Activated CD4-positive, alpha-beta memory T cell treated with anti-CD3 and anti-CD28 coated beads for 36 hours (primary cell): ENCODE data around the gene CKAP5. TPM values are rescaled to one million over a fixed set of nuclear protein-coding genes. Genes with fewer than 3 reads are reported as not detected.

Experiments used
- CTCF ChIA-PET: fragments of 350-600 bp; sonication (Branson Sonifier 250); formaldehyde crosslinking; loops from one replicate; lab custom pipeline; 2021; ENCODE audit warnings: antibody characterized with exemption, inconsistent platforms; lab: Charles Lee
- POLR2A ChIA-PET: fragments of 350-600 bp; sonication (Branson Sonifier 250); formaldehyde crosslinking; loops from one replicate; lab custom pipeline; 2021; ENCODE audit warnings: antibody characterized with exemption; lab: Charles Lee
- DNase-seq: peaks from one replicate; pipeline ENCODE4 v3.0.0-alpha.2; 2020
- H3K27ac Mint-ChIP-seq: one replicate; pipeline ENCODE4 v1.8.0; 2021; ENCODE audit warnings: mixed read lengths
- H3K27me3 Mint-ChIP-seq: one replicate; pipeline ENCODE4 v1.8.0; 2021; ENCODE audit warnings: mixed read lengths
- H3K36me3 Mint-ChIP-seq: one replicate; pipeline ENCODE4 v1.8.0; 2021; ENCODE audit warnings: mixed read lengths
- H3K4me1 Mint-ChIP-seq: one replicate; pipeline ENCODE4 v1.8.0; 2021; ENCODE audit warnings: low read depth, mixed read lengths
- H3K4me3 Mint-ChIP-seq: one replicate; pipeline ENCODE4 v1.8.0; 2021; ENCODE audit warnings: mild to moderate bottlenecking, mixed read lengths
- H3K9me3 Mint-ChIP-seq: one replicate; pipeline ENCODE4 v1.8.0; 2021; ENCODE audit warnings: mixed read lengths
- intact Hi-C: fragments of 100-400 bp; cut with micrococcal nuclease; formaldehyde crosslinking; loops from one replicate; pipeline ENCODE4 v1.15.1; 2023
- total RNA-seq, 2 experiments: library from RNA; stranded (reverse); gene quantifications; one replicate each; pipeline ENCODE4 v1.2.3, GENCODE V29; 2021

Gene CKAP5
- total RNA-seq, 2 experiments from 2014 or later, result 174 TPM

- ChIA-PET CTCF (interaction anchor here (0.7 to 1.7 kb wide), 4 partner anchors 30 to 349 kb away, joined by 3 to 8 read pairs (median 6); no protein-coding TSS in a partner anchor), POLR2A (interaction anchor here (0.8 to 1.5 kb wide), 5 partner anchors 12 to 108 kb away, joined by 3 to 6 read pairs (median 4); partner anchors contain the start of gene ATG13)
- Mint-ChIP-seq H3K27ac (peak overlapping the region; percentile 95), H3K4me3 (peak overlapping the region; percentile 92), H3K4me1 (peaks cover 50% of the 10 kb centered on the region), H3K9me3 (no peaks in the 10 kb centered on the region), H3K36me3 (peaks cover 28% of the 10 kb centered on the region), H3K27me3 (no peaks in the 10 kb centered on the region)
- no peak for DNase-seq
- intact Hi-C loops, result loop anchor here (2.0 kb wide), 3 partner anchors 30 to 476 kb away; partner anchors contain the start of genes ARFGAP2 and DGKZ
Measured at GRCh38 chr11:46701078-46701654, 144.9 kb downstream of the CKAP5 start.

GRCh38 chr11:46700241-46701077, 145.6 kb downstream of the CKAP5 start, which contains the start of the genes ARHGAP1 and ZNF408:
ARHGAP1 (minus strand) TSS chr11:46700619; CDS start chr11:46696107, 4,512 bp downstream.
ZNF408 (plus strand) TSS chr11:46701031; CDS start chr11:46701048, 17 bp downstream.
- Mint-ChIP-seq H3K36me3 (peaks cover 30% of the 10 kb centered on the region), H3K27ac (peak within 1 kb of the TSS; percentile 95), H3K27me3 (no peaks in the 10 kb centered on the region), H3K4me1 (peaks cover 50% of the 10 kb centered on the region), H3K4me3 (peak within 1 kb of the TSS; percentile 92), H3K9me3 (no peaks in the 10 kb centered on the region)
- ChIA-PET CTCF (interaction anchor here (0.5 to 1.7 kb wide), 6 partner anchors 29 to 348 kb away, joined by 3 to 8 read pairs (median 4); no protein-coding TSS in a partner anchor), POLR2A (interaction anchor here (0.8 to 1.5 kb wide), 6 partner anchors 13 to 548 kb away, joined by 3 to 6 read pairs (median 4); partner anchors contain the start of genes ACP2 and ATG13)
- intact Hi-C loops, result loop anchor here (1.0 to 2.0 kb wide), 6 partner anchors 30 to 782 kb away; partner anchors contain the start of genes ARFGAP2, ATG13, CKAP5 and DGKZ
- DNase-seq, result peak; percentile 100

GRCh38 chr11:46698597-46698996, 147.5 kb downstream of the CKAP5 start:
- intact Hi-C loops, result no loop called here
- Mint-ChIP-seq H3K27ac (peak overlapping the region; percentile 73), H3K36me3 (peaks cover 26% of the 10 kb centered on the region), H3K4me3 (no peak overlapping the region), H3K9me3 (no peaks in the 10 kb centered on the region), H3K4me1 (peaks cover 50% of the 10 kb centered on the region), H3K27me3 (no peaks in the 10 kb centered on the region)
- ChIA-PET CTCF (interaction anchor here (0.6 kb wide), 1 partner anchor 30 kb away, joined by 3 read pairs; no protein-coding TSS in a partner anchor), POLR2A (interaction anchor here (0.5 to 0.6 kb wide), 2 partner anchors 15 to 173 kb away, joined by 3 read pairs; no protein-coding TSS in a partner anchor)
- no peak for DNase-seq

- Mint-ChIP-seq H3K4me1 (peaks cover 42% of the 10 kb centered on the region), H3K27ac (peak overlapping the region; percentile 34), H3K9me3 (no peaks in the 10 kb centered on the region), H3K36me3 (peaks cover 25% of the 10 kb centered on the region), H3K4me3 (no peak overlapping the region), H3K27me3 (no peaks in the 10 kb centered on the region)
- intact Hi-C loops, result no loop called here
- CTCF ChIA-PET, result no interaction called here
- POLR2A ChIA-PET, result interaction anchor here (0.6 kb wide), 1 partner anchor 351 kb away, joined by 3 read pairs; the partner anchor contains the start of gene DGKZ
- no peak for DNase-seq
Measured at GRCh38 chr11:46697723-46698122, 148.4 kb downstream of the CKAP5 start.

GRCh38 chr11:46697303-46697702, 148.8 kb downstream of the CKAP5 start:
- no peak overlapping the region for H3K4me3 Mint-ChIP-seq
- H3K36me3 Mint-ChIP-seq, result peaks cover 25% of the 10 kb centered on the region
- DNase-seq, result no peak
- CTCF ChIA-PET, result no interaction called here
- H3K27me3 Mint-ChIP-seq, result no peaks in the 10 kb centered on the region
- intact Hi-C loops, result no loop called here
- H3K4me1 Mint-ChIP-seq, result peaks cover 38% of the 10 kb centered on the region
- no peaks in the 10 kb centered on the region for H3K9me3 Mint-ChIP-seq
- H3K27ac Mint-ChIP-seq, result peak overlapping the region; percentile 34
- POLR2A ChIA-PET, result interaction anchor here (0.6 kb wide), 1 partner anchor 350 kb away, joined by 3 read pairs; the partner anchor contains the start of gene DGKZ

- DNase-seq, result no peak
- intact Hi-C loops, result no loop called here
- peaks cover 28% of the 10 kb centered on the region for H3K4me1 Mint-ChIP-seq
- no peak overlapping the region for H3K4me3 Mint-ChIP-seq
- ChIA-PET POLR2A (no interaction called here), CTCF (interaction anchor here (1.1 kb wide), 1 partner anchor 206 kb away, joined by 4 read pairs; no protein-coding TSS in a partner anchor)
- no peaks in the 10 kb centered on the region for H3K9me3 Mint-ChIP-seq
- no peak overlapping the region for H3K27ac Mint-ChIP-seq
- peaks cover 20% of the 10 kb centered on the region for H3K36me3 Mint-ChIP-seq
- no peaks in the 10 kb centered on the region for H3K27me3 Mint-ChIP-seq
Measured at GRCh38 chr11:46696212-46696558, 149.9 kb downstream of the CKAP5 start.

GRCh38 chr11:46695345-46696211, 150.5 kb downstream of the CKAP5 start:
- Mint-ChIP-seq H3K4me3 (no peak overlapping the region), H3K27me3 (no peaks in the 10 kb centered on the region), H3K36me3 (peaks cover 18% of the 10 kb centered on the region), H3K9me3 (no peaks in the 10 kb centered on the region), H3K4me1 (peaks cover 25% of the 10 kb centered on the region), H3K27ac (no peak overlapping the region)
- no peak for DNase-seq
- ChIA-PET CTCF (interaction anchor here (1.1 kb wide), 1 partner anchor 206 kb away, joined by 4 read pairs; no protein-coding TSS in a partner anchor), POLR2A (no interaction called here)
- intact Hi-C loops, result no loop called here

GRCh38 chr11:46694607-46695006, 151.5 kb downstream of the CKAP5 start:
- Mint-ChIP-seq H3K4me3 (no peak overlapping the region), H3K36me3 (peaks cover 18% of the 10 kb centered on the region), H3K27me3 (no peaks in the 10 kb centered on the region), H3K9me3 (no peaks in the 10 kb centered on the region), H3K4me1 (peaks cover 22% of the 10 kb centered on the region), H3K27ac (no peak overlapping the region)
- ChIA-PET CTCF (no interaction called here), POLR2A (no interaction called here)
- DNase-seq, result no peak
- intact Hi-C loops, result no loop called here

- Mint-ChIP-seq H3K4me3 (no peak overlapping the region), H3K4me1 (peaks cover 19% of the 10 kb centered on the region), H3K9me3 (no peaks in the 10 kb centered on the region), H3K27ac (no peak overlapping the region), H3K36me3 (peaks cover 20% of the 10 kb centered on the region), H3K27me3 (no peaks in the 10 kb centered on the region)
- DNase-seq, result no peak
- intact Hi-C loops, result no loop called here
- ChIA-PET POLR2A (no interaction called here), CTCF (no interaction called here)
Measured at GRCh38 chr11:46694072-46694471, 152.0 kb downstream of the CKAP5 start.

- no peak overlapping the region for H3K27ac Mint-ChIP-seq
- ChIA-PET CTCF (no interaction called here), POLR2A (no interaction called here)
- no peak overlapping the region for H3K4me3 Mint-ChIP-seq
- H3K36me3 Mint-ChIP-seq, result peaks cover 22% of the 10 kb centered on the region
- intact Hi-C loops, result no loop called here
- H3K9me3 Mint-ChIP-seq, result no peaks in the 10 kb centered on the region
- DNase-seq, result no peak
- H3K4me1 Mint-ChIP-seq, result peaks cover 14% of the 10 kb centered on the region
- no peaks in the 10 kb centered on the region for H3K27me3 Mint-ChIP-seq
Measured at GRCh38 chr11:46693597-46694012, 152.5 kb downstream of the CKAP5 start.
